A549 (cell line): ENCODE results near the gene HGS. TPM values are rescaled to one million over a fixed set of nuclear protein-coding genes. Genes with fewer than 3 reads are reported as not detected.

Experiments used
- ATAC-seq, 2 experiments: fragments of 200-7000 bp in 1 of 2; fragments of >200 bp in 1 of 2; cut with Nextera tagmentation in 1 of 2; cut with Tn5 transposase in 1 of 2; 3 replicates each; pipeline versions ENCODE4 v1.8.0 to v1.9.1; 2018 to 2020; ENCODE audit warnings: mild to moderate bottlenecking in 1 of 2, moderate library complexity in 1 of 2
- CTCF ChIA-PET: fragments of 300-600 bp; sonication (Branson Sonifier 250); formaldehyde crosslinking; extraction: SDS; loops from one replicate; lab custom pipeline; 2021; ENCODE audit warnings: antibody characterized with exemption, inconsistent platforms; lab: Yijun Ruan, JAX
- POLR2A ChIA-PET: fragments of 350-600 bp; formaldehyde crosslinking; extraction: SDS; loops from one replicate; lab custom pipeline; 2021; ENCODE audit warnings: antibody characterized with exemption, inconsistent platforms; lab: Yijun Ruan, JAX
- DNase-seq, 2 experiments: peaks; one replicate each; pipeline versions ENCODE4 v3.0.0 to v3.0.0-alpha.2; 2011 to 2016; ENCODE audit warnings: low read depth in 1 of 2, low spot score in 1 of 2
- FAIRE-seq: peaks from 2 replicates; lab custom pipeline; 2011; peaks lifted over from hg19 to GRCh38; lab: Jason Lieb, UNC
- H3K27ac ChIP-seq, 2 experiments: fragments of >200 bp; sonication (Bioruptor Twin); formaldehyde crosslinking; 3 replicates each; pipeline ENCODE4 v1.5.1; 2016 to 2017
- H3K4me1 ChIP-seq: fragments of >200 bp; sonication (Bioruptor Twin); formaldehyde crosslinking; 3 replicates; pipeline ENCODE4 v1.6.1; 2016
- H3K4me2 ChIP-seq: fragments of >200 bp; sonication (Bioruptor Twin); formaldehyde crosslinking; 3 replicates; pipeline ENCODE4 v1.6.1; 2016
- H3K4me3 ChIP-seq: fragments of >200 bp; sonication (Bioruptor Twin); formaldehyde crosslinking; 3 replicates; pipeline ENCODE4 v1.5.1; 2016
- H3K9me3 ChIP-seq: fragments of >200 bp; sonication (Bioruptor Twin); formaldehyde crosslinking; 3 replicates; pipeline ENCODE4 v1.6.1; 2016
- CBX8 ChIP-seq: fragments of 200-600 bp; sonication (generic); IDR thresholded peaks from 2 replicates; pipeline ENCODE4 v1.6.1; 2016
- EHF ChIP-seq: fragments of 250-450 bp; sonication (Bioruptor Pico); IDR thresholded peaks from 2 replicates; pipeline ENCODE4 v1.5.0; 2020; ENCODE audit warnings: mild to moderate bottlenecking
- EHMT2 ChIP-seq: fragments of 200-600 bp; sonication (generic); IDR thresholded peaks from 2 replicates; pipeline ENCODE4 v1.6.1; 2016; ENCODE audit warnings: antibody characterized with exemption, low read depth, mild to moderate bottlenecking, moderate library complexity
- EP300 ChIP-seq, 2 experiments: fragments of >200 bp; sonication (Bioruptor Twin); formaldehyde crosslinking; IDR thresholded peaks; 2 replicates in 1 of 2; 3 replicates in 1 of 2; pipeline ENCODE4 v1.6.1; 2016 to 2017
- ESRRA ChIP-seq: fragments of 150-350 bp; IDR thresholded peaks from 2 replicates; pipeline ENCODE4 v1.6.1; 2014; ENCODE audit warnings: mild to moderate bottlenecking, low read length, borderline replicate concordance
- FOSL2 ChIP-seq, 2 experiments: fragments of 450-650 bp in 1 of 2; fragments of >200 bp in 1 of 2; sonication (Bioruptor Twin) in 1 of 2; formaldehyde crosslinking; IDR thresholded peaks; 2 replicates each; pipeline versions ENCODE4 v1.5.0 to v1.6.1; 2016 to 2020; ENCODE audit warnings: mild to moderate bottlenecking in 1 of 2, moderate library complexity in 1 of 2
- HOXA7 ChIP-seq: fragments of 250-450 bp; sonication (Bioruptor Pico); IDR thresholded peaks from 2 replicates; pipeline ENCODE4 v1.5.0; 2020; ENCODE audit warnings: mild to moderate bottlenecking, moderate library complexity
- HOXB13 ChIP-seq: fragments of 250-450 bp; sonication (Bioruptor Pico); IDR thresholded peaks from 2 replicates; pipeline ENCODE4 v1.5.0; 2020; ENCODE audit warnings: low read depth, mild to moderate bottlenecking, moderate library complexity
- HOXB5 ChIP-seq: fragments of 250-450 bp; sonication (Bioruptor Pico); IDR thresholded peaks from 2 replicates; pipeline ENCODE4 v1.5.0; 2020; ENCODE audit warnings: mild to moderate bottlenecking, moderate library complexity
- JUNB ChIP-seq: fragments of >200 bp; sonication (Bioruptor Twin); formaldehyde crosslinking; IDR thresholded peaks from 2 replicates; pipeline ENCODE4 v1.6.1; 2016
- KDM1A ChIP-seq: fragments of 200-600 bp; sonication (generic); IDR thresholded peaks from 2 replicates; pipeline ENCODE4 v1.6.1; 2016; ENCODE audit warnings: low read depth, mild to moderate bottlenecking
- NFE2L2 ChIP-seq: fragments of 150-350 bp; conservative IDR thresholded peaks from 2 replicates; pipeline ENCODE4 v1.6.1; 2014; ENCODE audit warnings: low read length
- NR3C1 ChIP-seq: fragments of >200 bp; sonication (Bioruptor Twin); formaldehyde crosslinking; IDR thresholded peaks from 3 replicates; pipeline ENCODE4 v1.6.1; 2017
- RAD21 ChIP-seq, 2 experiments: fragments of >200 bp in 1 of 2; sonication (Bioruptor Twin) in 1 of 2; formaldehyde crosslinking in 1 of 2; IDR thresholded peaks in 1 of 2; conservative IDR thresholded peaks in 1 of 2; 2 replicates in 1 of 2; 3 replicates in 1 of 2; pipeline ENCODE4 v1.6.1; 2012 to 2018; ENCODE audit warnings: inconsistent platforms in 1 of 2
- RARB ChIP-seq: fragments of 250-450 bp; sonication (Bioruptor Pico); IDR thresholded peaks from 2 replicates; pipeline ENCODE4 v1.8.0; 2021; ENCODE audit warnings: mild to moderate bottlenecking, moderate library complexity
- RCOR1 ChIP-seq: fragments of 150-350 bp; IDR thresholded peaks from 2 replicates; pipeline ENCODE4 v1.6.1; 2014; ENCODE audit warnings: antibody characterized with exemption, low read length, low read depth
- RFX5 ChIP-seq: fragments of 450-650 bp; IDR thresholded peaks from 2 replicates; pipeline ENCODE4 v1.7.1; 2014; ENCODE audit warnings: antibody characterized with exemption, mild to moderate bottlenecking, moderate library complexity
- RNF2 ChIP-seq: fragments of 200-600 bp; sonication (generic); IDR thresholded peaks from 2 replicates; pipeline ENCODE4 v1.6.1; 2016; ENCODE audit warnings: low read depth, mild to moderate bottlenecking, antibody characterized with exemption, moderate library complexity, borderline replicate concordance
- TP53 ChIP-seq: fragments of 250-450 bp; sonication (Bioruptor Pico); IDR thresholded peaks from 2 replicates; pipeline ENCODE4 v1.5.0; 2021; ENCODE audit warnings: mild to moderate bottlenecking, moderate library complexity
- ZFP36 ChIP-seq: fragments of 450-650 bp; IDR thresholded peaks from 2 replicates; pipeline ENCODE4 v1.6.1; 2014; ENCODE audit warnings: borderline replicate concordance; ENCODE audit not compliant: partially characterized antibody
- ZNF302 ChIP-seq: fragments of 250-450 bp; sonication (Bioruptor Pico); IDR thresholded peaks from 2 replicates; pipeline ENCODE4 v1.9.0; 2021; ENCODE audit warnings: inconsistent platforms, mild to moderate bottlenecking, moderate library complexity
- ZSCAN20 ChIP-seq: fragments of 250-450 bp; sonication (Bioruptor Pico); IDR thresholded peaks from 2 replicates; pipeline ENCODE4 v1.8.0; 2022; ENCODE audit warnings: mild to moderate bottlenecking, moderate library complexity
- WGBS: methylation state at CpG from one replicate; pipeline ENCODE4 v1.1.6; 2017; ENCODE audit errors: missing lambda C conversion rate; 5-methylcytosine and 5-hydroxymethylcytosine counted together
- polyA plus RNA-seq, 4 experiments: library from polyadenylated mRNA; depleted of rRNA in 3 of 4; stranded (reverse); fragments of >200 nt; fragmentation: RNase III in 1 of 4; extraction: RNeasy Plus Mini Kit Qiagen cat#74134 plus additional on column Dnase treatment in 1 of 4; gene quantifications; 2 replicates in 3 of 4; 3 replicates in 1 of 4; pipeline ENCODE4 v1.2.3, GENCODE V29; 2011 to 2017
- TF ChIP-seq, protein P1 (sequence below): fragments of 450-650 bp; IDR thresholded peaks from 2 replicates; pipeline ENCODE4 v1.6.1; 2014; ENCODE audit warnings: antibody characterized with exemption
- TF ChIP-seq, protein P2 (sequence below): fragments of >200 bp; sonication (Bioruptor Twin); formaldehyde crosslinking; IDR thresholded peaks from 2 replicates; pipeline ENCODE4 v1.6.1; 2016
- TF ChIP-seq, protein P3 (sequence below): fragments of >200 bp; sonication (Bioruptor Twin); formaldehyde crosslinking; IDR thresholded peaks from 3 replicates; pipeline ENCODE4 v1.6.1; 2016
- TF ChIP-seq, protein P4 (sequence below): fragments of 250-450 bp; sonication (Bioruptor Pico); IDR thresholded peaks from 2 replicates; pipeline ENCODE4 v1.5.0; 2021; ENCODE audit warnings: mild to moderate bottlenecking, moderate library complexity, borderline replicate concordance
- TF ChIP-seq, protein P5 (sequence below): fragments of 250-450 bp; sonication (Bioruptor Pico); IDR thresholded peaks from 2 replicates; pipeline ENCODE4 v1.5.0; 2020; ENCODE audit warnings: low read depth, mild to moderate bottlenecking, moderate library complexity

Gene HGS
- polyA plus RNA-seq, 2 of the 4 experiments (the other 2 are of a cell fraction) = 85.9 to 130 TPM

DNA sequence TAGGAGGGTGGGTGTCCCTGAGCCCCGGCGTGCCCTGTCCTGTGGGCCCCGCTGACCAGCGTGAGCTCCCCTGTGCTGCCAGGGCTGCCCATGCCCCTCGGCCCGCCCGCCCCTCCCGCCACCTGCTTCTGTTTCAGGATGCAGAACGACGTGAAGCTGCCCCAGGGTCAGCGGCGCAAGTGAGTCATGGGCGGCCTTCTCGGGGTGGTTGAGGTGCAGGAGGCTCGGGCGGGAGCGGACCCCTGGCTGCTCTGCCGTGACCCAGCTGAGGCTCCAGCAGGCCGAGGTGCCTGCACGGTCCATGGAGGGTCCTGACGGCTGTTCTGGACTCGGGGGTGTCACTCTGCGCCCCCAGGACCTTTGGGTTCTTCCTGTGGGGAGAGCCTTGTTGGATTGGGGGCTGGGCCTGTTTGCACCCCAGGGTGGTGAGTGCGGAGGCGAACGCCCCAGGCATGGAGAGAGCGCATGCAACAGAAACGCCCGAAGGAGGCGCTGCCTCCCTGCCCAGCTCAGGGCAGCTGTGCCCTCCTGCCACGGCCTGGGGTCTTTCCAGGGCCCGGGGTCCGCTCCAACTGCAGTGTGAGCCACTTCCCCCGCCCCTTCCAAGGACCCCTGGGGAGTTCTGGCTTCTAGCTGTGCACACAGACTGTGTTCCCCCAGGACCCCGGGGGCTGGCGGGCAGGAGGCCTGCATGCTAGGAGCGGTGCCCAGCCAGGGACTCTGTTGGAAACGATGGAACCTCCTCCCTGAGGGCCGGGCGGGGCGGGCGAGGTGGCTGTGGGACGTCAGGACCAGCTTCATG lies 32.3 kb downstream of the HGS start (continued):
- TF ChIP-seq, protein P1, sequence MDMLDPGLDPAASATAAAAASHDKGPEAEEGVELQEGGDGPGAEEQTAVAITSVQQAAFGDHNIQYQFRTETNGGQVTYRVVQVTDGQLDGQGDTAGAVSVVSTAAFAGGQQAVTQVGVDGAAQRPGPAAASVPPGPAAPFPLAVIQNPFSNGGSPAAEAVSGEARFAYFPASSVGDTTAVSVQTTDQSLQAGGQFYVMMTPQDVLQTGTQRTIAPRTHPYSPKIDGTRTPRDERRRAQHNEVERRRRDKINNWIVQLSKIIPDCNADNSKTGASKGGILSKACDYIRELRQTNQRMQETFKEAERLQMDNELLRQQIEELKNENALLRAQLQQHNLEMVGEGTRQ = no peak
- no peak for TF ChIP-seq CBX8

DNA sequence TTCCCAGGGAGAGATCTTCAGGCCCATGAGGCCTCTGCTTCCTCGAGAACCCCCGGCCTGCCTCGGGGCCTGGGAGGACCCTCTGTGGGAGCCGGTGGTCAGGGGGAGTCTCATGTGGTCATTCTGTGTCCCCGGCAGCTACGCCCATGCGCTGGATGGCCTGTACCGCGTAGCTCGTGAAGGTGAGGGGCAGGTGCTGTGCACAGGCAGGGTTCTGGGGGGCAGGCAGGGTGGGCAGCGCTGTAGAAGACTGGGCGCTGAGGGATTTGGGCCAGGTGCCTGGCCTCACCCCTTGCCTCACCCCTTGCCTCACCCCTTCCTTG lies 32.8 kb downstream of the HGS start:
- CTCF ChIA-PET = interaction anchor here (1.0 to 4.6 kb wide), 3 partner anchors 15 to 19 kb away, joined by 3 to 24 read pairs (median 5); no protein-coding TSS in a partner anchor

DNA sequence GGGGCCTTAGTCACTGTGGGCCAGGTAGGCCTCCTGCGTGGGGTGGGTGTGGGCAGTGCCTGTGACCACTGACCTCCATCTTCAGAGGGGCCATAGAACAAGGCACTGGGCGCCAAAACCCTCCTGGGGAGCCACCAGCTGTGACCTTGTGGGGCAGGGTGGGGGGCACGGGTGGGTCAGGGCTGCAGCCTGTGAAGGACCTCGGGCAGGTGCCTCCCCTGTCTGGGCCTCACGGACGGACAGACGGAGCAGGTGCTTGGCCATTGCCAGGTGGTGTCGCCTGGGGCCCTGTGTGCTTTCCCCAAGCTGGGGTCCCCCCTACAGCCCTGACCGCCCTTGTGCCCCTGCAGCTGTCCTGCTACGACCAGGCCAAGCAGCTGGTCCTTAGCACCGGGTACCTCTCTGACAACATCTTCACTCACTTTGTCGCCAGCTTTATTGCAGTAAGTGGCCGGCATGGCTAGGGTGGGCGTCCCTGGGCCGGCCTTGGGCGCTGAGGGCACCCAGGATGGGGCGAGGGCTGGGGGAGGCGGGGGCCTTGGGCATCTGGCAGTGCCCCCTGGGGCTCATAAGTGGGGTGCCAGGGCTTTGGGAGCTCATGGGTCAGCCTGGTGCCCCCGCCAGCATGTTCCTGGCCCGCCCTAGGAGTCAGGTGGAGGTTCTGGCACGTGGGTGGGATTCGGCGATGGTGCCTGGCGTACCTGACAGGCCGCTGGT lies 33.4 kb downstream of the HGS start:
- Histone ChIP-seq H3K4me3 (no peak overlapping the region), H3K27ac (no peak overlapping the region), H3K4me2 (no peak overlapping the region), H3K4me1 (peaks cover 13% of the 10 kb centered on the region), H3K9me3 (no peaks in the 10 kb centered on the region)
- ChIA-PET POLR2A (interaction anchor here (0.5 to 0.9 kb wide), 2 partner anchors 114 to 150 kb away, joined by 3 to 5 read pairs; no protein-coding TSS in a partner anchor), CTCF (no interaction called here)
- ATAC-seq = no peak
- no peak for DNase-seq
- FAIRE-seq = no peak
- WGBS = 96% methylated on average over 14 of the region's 25 CpGs
- TF ChIP-seq KDM1A (no peak), RARB (no peak), HOXB13 (CRISPR knock-in tag) (no peak), TP53 (CRISPR knock-in tag) (no peak), EHMT2 (no peak), NFE2L2 (no peak), ESRRA (no peak), CBX8 (no peak), FOSL2 (IDR thresholded peaks at IDR 0.05) (no peak), FOSL2 (CRISPR knock-in tag; IDR thresholded peaks at IDR 0.05) (no peak)
- TF ChIP-seq, protein P2, sequence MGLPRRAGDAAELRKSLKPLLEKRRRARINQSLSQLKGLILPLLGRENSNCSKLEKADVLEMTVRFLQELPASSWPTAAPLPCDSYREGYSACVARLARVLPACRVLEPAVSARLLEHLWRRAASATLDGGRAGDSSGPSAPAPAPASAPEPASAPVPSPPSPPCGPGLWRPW = no peak
- TF ChIP-seq, protein P3, sequence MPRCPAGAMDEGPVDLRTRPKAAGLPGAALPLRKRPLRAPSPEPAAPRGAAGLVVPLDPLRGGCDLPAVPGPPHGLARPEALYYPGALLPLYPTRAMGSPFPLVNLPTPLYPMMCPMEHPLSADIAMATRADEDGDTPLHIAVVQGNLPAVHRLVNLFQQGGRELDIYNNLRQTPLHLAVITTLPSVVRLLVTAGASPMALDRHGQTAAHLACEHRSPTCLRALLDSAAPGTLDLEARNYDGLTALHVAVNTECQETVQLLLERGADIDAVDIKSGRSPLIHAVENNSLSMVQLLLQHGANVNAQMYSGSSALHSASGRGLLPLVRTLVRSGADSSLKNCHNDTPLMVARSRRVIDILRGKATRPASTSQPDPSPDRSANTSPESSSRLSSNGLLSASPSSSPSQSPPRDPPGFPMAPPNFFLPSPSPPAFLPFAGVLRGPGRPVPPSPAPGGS = no peak
- TF ChIP-seq, protein P4, sequence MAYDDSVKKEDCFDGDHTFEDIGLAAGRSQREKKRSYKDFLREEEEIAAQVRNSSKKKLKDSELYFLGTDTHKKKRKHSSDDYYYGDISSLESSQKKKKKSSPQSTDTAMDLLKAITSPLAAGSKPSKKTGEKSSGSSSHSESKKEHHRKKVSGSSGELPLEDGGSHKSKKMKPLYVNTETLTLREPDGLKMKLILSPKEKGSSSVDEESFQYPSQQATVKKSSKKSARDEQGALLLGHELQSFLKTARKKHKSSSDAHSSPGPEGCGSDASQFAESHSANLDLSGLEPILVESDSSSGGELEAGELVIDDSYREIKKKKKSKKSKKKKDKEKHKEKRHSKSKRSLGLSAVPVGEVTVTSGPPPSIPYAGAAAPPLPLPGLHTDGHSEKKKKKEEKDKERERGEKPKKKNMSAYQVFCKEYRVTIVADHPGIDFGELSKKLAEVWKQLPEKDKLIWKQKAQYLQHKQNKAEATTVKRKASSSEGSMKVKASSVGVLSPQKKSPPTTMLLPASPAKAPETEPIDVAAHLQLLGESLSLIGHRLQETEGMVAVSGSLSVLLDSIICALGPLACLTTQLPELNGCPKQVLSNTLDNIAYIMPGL = no peak
- TF ChIP-seq, protein P1 = no peak

More for the DNA sequence above, 32.8 kb downstream of the HGS start:
- WGBS = 99% methylated on average over 10 of the region's 12 CpGs
- H3K27ac ChIP-seq = no peak overlapping the region
- no peak overlapping the region for H3K4me3 ChIP-seq
- DNase-seq (no peak), ATAC-seq (no peak), FAIRE-seq (no peak)
- H3K4me2 ChIP-seq = no peak overlapping the region
- no peaks in the 10 kb centered on the region for H3K9me3 ChIP-seq
- TF ChIP-seq RNF2 (no peak), HOXA7 (CRISPR knock-in tag) (no peak), ZSCAN20 (no peak), NR3C1 (no peak), ZFP36 (no peak), EHF (no peak), RFX5 (no peak), ZNF302 (CRISPR knock-in tag) (no peak), KDM1A (no peak), RAD21 (conservative IDR thresholded peaks at IDR 0.05 in 1 of 2, IDR thresholded peaks at IDR 0.05 in 1 of 2) (no peak), RCOR1 (no peak), HOXB5 (CRISPR knock-in tag) (no peak), JUNB (no peak), EP300 (IDR thresholded peaks at IDR 0.05) (no peak)
- TF ChIP-seq, protein P5, sequence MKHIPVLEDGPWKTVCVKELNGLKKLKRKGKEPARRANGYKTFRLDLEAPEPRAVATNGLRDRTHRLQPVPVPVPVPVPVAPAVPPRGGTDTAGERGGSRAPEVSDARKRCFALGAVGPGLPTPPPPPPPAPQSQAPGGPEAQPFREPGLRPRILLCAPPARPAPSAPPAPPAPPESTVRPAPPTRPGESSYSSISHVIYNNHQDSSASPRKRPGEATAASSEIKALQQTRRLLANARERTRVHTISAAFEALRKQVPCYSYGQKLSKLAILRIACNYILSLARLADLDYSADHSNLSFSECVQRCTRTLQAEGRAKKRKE (CRISPR knock-in tag) = no peak
- TF ChIP-seq, protein P3 = no peak
- TF ChIP-seq, protein P1 = no peak
- TF ChIP-seq, protein P2 = no peak
- POLR2A ChIA-PET = interaction anchor here (0.9 to 1.0 kb wide), 2 partner anchors 144 to 150 kb away, joined by 3 read pairs; partner anchors contain the start of gene P4HB
- peaks cover 12% of the 10 kb centered on the region for H3K4me1 ChIP-seq
